IMR-90 (cell line): ENCODE results near the gene MAZ. TPM values are rescaled to one million over a fixed set of nuclear protein-coding genes. Genes with fewer than 3 reads are reported as not detected.

Experiments
- ATAC-seq: fragments of 200-7000 bp; cut with Tn5 transposase; 2 replicates; pipeline ENCODE4 v1.9.1; 2020; ENCODE audit warnings: low read depth, mild to moderate bottlenecking, moderate library complexity
- BruUV-seq: library from RNA; stranded (reverse); fragments of 400-500 nt; replicated peaks from 2 replicates; lab custom pipeline; 2021; lab: Mats Ljungman, UMichigan
- CTCF ChIA-PET: fragments of 300-600 bp; formaldehyde crosslinking; extraction: SDS; loops from one replicate; lab custom pipeline; 2021; ENCODE audit warnings: antibody characterized with exemption; lab: Yijun Ruan, JAX
- POLR2A ChIA-PET: fragments of 300-600 bp; sonication (Branson Sonifier 250); formaldehyde crosslinking; loops from one replicate; lab custom pipeline; 2022; ENCODE audit warnings: antibody characterized with exemption; ENCODE audit not compliant: unreplicated experiment; lab: Charles Lee
- DNase-seq: peaks from one replicate; pipeline ENCODE4 v3.0.0; 2013
- H2AFZ ChIP-seq: replicated peaks from 2 replicates; pipeline ENCODE3; 2013; ENCODE audit warnings: low read length, mild to moderate bottlenecking; ENCODE audit not compliant: poor library complexity
- H2AK5ac ChIP-seq: 2 replicates; pipeline ENCODE4 v1.6.1; 2013; ENCODE audit warnings: low read depth, low read length, inconsistent platforms
- H2AK9ac ChIP-seq: replicated peaks from 2 replicates; pipeline ENCODE3; 2013; ENCODE audit warnings: mild to moderate bottlenecking, low read depth, low read length, moderate library complexity; ENCODE audit not compliant: poor library complexity
- H2BK120ac ChIP-seq: 2 replicates; pipeline ENCODE4 v1.6.1; 2013; ENCODE audit warnings: low read depth, low read length, inconsistent platforms
- H2BK15ac ChIP-seq: 3 replicates; pipeline ENCODE4 v1.6.1; 2013; ENCODE audit warnings: low read depth, low read length, inconsistent platforms
- H2BK20ac ChIP-seq: 2 replicates; pipeline ENCODE4 v1.6.1; 2013; ENCODE audit warnings: low read depth, mild to moderate bottlenecking, inconsistent platforms, low read length, moderate library complexity
- H2BK5ac ChIP-seq: 2 replicates; pipeline ENCODE4 v1.6.1; 2013; ENCODE audit warnings: mild to moderate bottlenecking, low read depth, low read length, inconsistent platforms; ENCODE audit not compliant: poor library complexity, severe bottlenecking
- H3K14ac ChIP-seq: replicated peaks from 2 replicates; pipeline ENCODE4 v1.6.1; 2013; ENCODE audit warnings: low read depth, low read length, inconsistent platforms
- H3K18ac ChIP-seq: 2 replicates; pipeline ENCODE4 v1.6.1; 2013; ENCODE audit warnings: low read depth, low read length, control low read depth
- H3K23ac ChIP-seq: 2 replicates; pipeline ENCODE4 v1.6.1; 2013; ENCODE audit warnings: low read depth, low read length, inconsistent platforms
- H3K27ac ChIP-seq: 2 replicates; pipeline ENCODE4 v1.5.1; 2013; ENCODE audit warnings: mild to moderate bottlenecking, control low read depth, low read length; ENCODE audit not compliant: insufficient read depth
- H3K27me3 ChIP-seq: 2 replicates; pipeline ENCODE4 v1.6.1; 2013; ENCODE audit warnings: low read length; ENCODE audit not compliant: control insufficient read depth, insufficient read depth
- H3K36me3 ChIP-seq: 2 replicates; pipeline ENCODE4 v1.6.1; 2013; ENCODE audit warnings: low read length, mixed read lengths; ENCODE audit not compliant: control insufficient read depth, insufficient read depth
- H3K4ac ChIP-seq: 2 replicates; pipeline ENCODE4 v1.6.1; 2013; ENCODE audit warnings: low read depth, low read length, inconsistent platforms
- H3K4me1 ChIP-seq: 2 replicates; pipeline ENCODE4 v1.6.1; 2013; ENCODE audit warnings: low read length, mixed read lengths; ENCODE audit not compliant: control insufficient read depth, insufficient read depth
- H3K4me2 ChIP-seq: 2 replicates; pipeline ENCODE4 v1.6.1; 2013; ENCODE audit warnings: low read depth, mild to moderate bottlenecking, control low read depth, low read length, moderate library complexity
- H3K4me3 ChIP-seq: 2 replicates; pipeline ENCODE4 v1.5.1; 2013; ENCODE audit warnings: low read depth, mild to moderate bottlenecking, control low read depth, low read length, moderate library complexity; ENCODE audit not compliant: insufficient read depth
- H3K56ac ChIP-seq: 2 replicates; pipeline ENCODE4 v1.6.1; 2013; ENCODE audit warnings: low read length, inconsistent platforms; ENCODE audit not compliant: insufficient read depth; ENCODE audit errors: extremely low read depth
- H3K79me1 ChIP-seq, 2 experiments: 2 replicates each; pipeline ENCODE4 v1.6.1; 2013; ENCODE audit warnings: low read length in 2 of 2, inconsistent platforms in 1 of 2, low read depth in 1 of 2
- H3K9ac ChIP-seq: 2 replicates; pipeline ENCODE4 v1.6.1; 2013; ENCODE audit warnings: low read depth, low read length, control low read depth
- H3K9me1 ChIP-seq: 2 replicates; pipeline ENCODE4 v1.6.1; 2013; ENCODE audit warnings: low read length, inconsistent platforms; ENCODE audit not compliant: insufficient read depth
- H3K9me3 ChIP-seq: 2 replicates; pipeline ENCODE4 v1.6.1; 2013; ENCODE audit warnings: low read length; ENCODE audit not compliant: control insufficient read depth, insufficient read depth
- H4K20me1 ChIP-seq: 2 replicates; pipeline ENCODE4 v1.6.1; 2013; ENCODE audit warnings: low read length, inconsistent platforms; ENCODE audit not compliant: insufficient read depth
- H4K5ac ChIP-seq: 2 replicates; pipeline ENCODE4 v1.6.1; 2013; ENCODE audit warnings: mild to moderate bottlenecking, low read depth, low read length, control low read depth
- H4K8ac ChIP-seq, 2 experiments: 2 replicates each; pipeline ENCODE4 v1.6.1; 2013; ENCODE audit warnings: low read depth in 2 of 2, low read length in 2 of 2, control low read depth in 1 of 2, inconsistent platforms in 1 of 2
- H4K91ac ChIP-seq: 2 replicates; pipeline ENCODE4 v1.6.1; 2013; ENCODE audit warnings: low read depth, low read length, inconsistent platforms; ENCODE audit not compliant: insufficient read depth
- BHLHE40 ChIP-seq: fragments of 150-350 bp; IDR thresholded peaks from 2 replicates; pipeline ENCODE4 v1.6.1; 2016; ENCODE audit warnings: mild to moderate bottlenecking, low read depth, low read length
- CHD1 ChIP-seq: IDR thresholded peaks from 2 replicates; pipeline ENCODE4 v1.6.1; 2012; ENCODE audit warnings: low read depth, low read length, improper control_type of control experiment
- CTCF ChIP-seq: conservative IDR thresholded peaks from 2 replicates; pipeline ENCODE4 v1.5.1; 2012; ENCODE audit warnings: mild to moderate bottlenecking, low read depth, low read length, improper control_type of control experiment
- MAFK ChIP-seq: IDR thresholded peaks from 2 replicates; pipeline ENCODE4 v1.6.1; 2012; ENCODE audit warnings: low read depth, low read length, improper control_type of control experiment
- MAZ ChIP-seq: IDR thresholded peaks from 2 replicates; pipeline ENCODE4 v1.6.1; 2012; ENCODE audit warnings: low read depth, mild to moderate bottlenecking, low read length, improper control_type of control experiment, moderate library complexity, borderline replicate concordance
- MXI1 ChIP-seq: IDR thresholded peaks from 2 replicates; pipeline ENCODE4 v1.6.1; 2012; ENCODE audit warnings: low read depth, mild to moderate bottlenecking, low read length, moderate library complexity, borderline replicate concordance
- NFE2L2 ChIP-seq: fragments of 150-350 bp; IDR thresholded peaks from 2 replicates; pipeline ENCODE4 v1.6.1; 2016; ENCODE audit warnings: low read depth, mild to moderate bottlenecking, low read length
- POLR2A ChIP-seq: IDR thresholded peaks from 2 replicates; pipeline ENCODE4 v1.6.1; 2012; ENCODE audit warnings: mild to moderate bottlenecking, low read depth, low read length
- RCOR1 ChIP-seq: IDR thresholded peaks from 2 replicates; pipeline ENCODE4 v1.6.1; 2012; ENCODE audit warnings: mild to moderate bottlenecking, low read length, improper control_type of control experiment; ENCODE audit not compliant: insufficient replicate concordance
- RFX5 ChIP-seq: IDR thresholded peaks from 2 replicates; pipeline ENCODE4 v1.8.0; 2012; ENCODE audit warnings: low read depth, mild to moderate bottlenecking, low read length, moderate library complexity
- SMC3 ChIP-seq: fragments of 150-350 bp; IDR thresholded peaks from 2 replicates; pipeline ENCODE4 v1.6.1; 2016; ENCODE audit warnings: low read depth, mild to moderate bottlenecking, antibody characterized with exemption, low read length, moderate library complexity
- WGBS, 2 experiments: methylation state at CpG; one replicate each; pipeline versions ENCODE4 v1.1.5 to v1.1.7; 2013; ENCODE audit warnings: missing lambda C conversion rate in 2 of 2; ENCODE audit not compliant: insufficient read length in 1 of 2; ENCODE audit errors: extremely low coverage in 2 of 2; 5-methylcytosine and 5-hydroxymethylcytosine counted together
- dilution Hi-C: fragments of 300-500 bp; cut with HindIII; formaldehyde crosslinking; loops from one replicate; pipeline ENCODE4 v1.14.3; 2018; ENCODE audit warnings: low sequenced_read_pairs; ENCODE audit not compliant: unreplicated experiment
- in situ Hi-C: fragments of 300-500 bp; cut with MboI; formaldehyde crosslinking; loops from 3 replicates; pipeline ENCODE4 v1.14.3; 2019; ENCODE audit warnings: low sequenced_read_pairs, inconsistent platforms, mixed read lengths
- intact Hi-C: fragments of 100-400 bp; cut with micrococcal nuclease; formaldehyde crosslinking; loops from 2 replicates; pipeline ENCODE4 v1.10.0; 2022
- polyA plus RNA-seq, 3 experiments: library from polyadenylated mRNA; depleted of rRNA; stranded (reverse); fragments of >200 nt; gene quantifications; 2 replicates each; pipeline ENCODE4 v1.2.3, GENCODE V29; 2012; ENCODE audit warnings: low replicate concordance in 1 of 3
- total RNA-seq: library from RNA; depleted of rRNA; stranded (reverse); fragments of >200 nt; gene quantifications from 2 replicates; pipeline ENCODE4 v1.2.3, GENCODE V29; 2012

MAZ gene
- total and polyA plus RNA-seq, 2 of the 4 experiments (the other 2 are of a cell fraction), result 113 to 138 TPM

- H3K9me3 ChIP-seq, result no peaks in the 10 kb centered on the region
- no peak overlapping the region for H3K4me3 ChIP-seq
- no peak overlapping the region for H2AK9ac ChIP-seq
- BruUV-seq, result no TSS peak
- no peak overlapping the region for H2BK20ac ChIP-seq
- H4K8ac ChIP-seq, result no peak overlapping the region
- H3K27ac ChIP-seq, result no peak overlapping the region
- H4K91ac ChIP-seq, result no peak overlapping the region
- peaks cover 63% of the 10 kb centered on the region for H3K36me3 ChIP-seq
- H4K5ac ChIP-seq, result no peak overlapping the region
- H3K18ac ChIP-seq, result no peak overlapping the region
- dilution Hi-C loops (no loop called here), intact Hi-C loops (no loop called here), in situ Hi-C loops (no loop called here)
- no peak overlapping the region for H2BK5ac ChIP-seq
- no peak for TF ChIP-seq CTCF
- TF ChIP-seq POLR2A, result no peak
- TF ChIP-seq CHD1, result no peak
- no peak for TF ChIP-seq RFX5
- no peak for TF ChIP-seq RCOR1
- TF ChIP-seq MAFK, result no peak
- no peak for TF ChIP-seq NFE2L2
- TF ChIP-seq MXI1, result no peak
- no peak for TF ChIP-seq BHLHE40
- TF ChIP-seq SMC3, result no peak
- TF ChIP-seq MAZ, result no peak
- no peak overlapping the region for H3K14ac ChIP-seq
- DNase-seq (no peak), ATAC-seq (no peak)
- H2BK15ac ChIP-seq, result no peak overlapping the region
- H3K9me1 ChIP-seq, result peaks cover 12% of the 10 kb centered on the region
- H2AK5ac ChIP-seq, result no peak overlapping the region
- no peak overlapping the region for H3K9ac ChIP-seq
- H2BK120ac ChIP-seq, result no peak overlapping the region
- no peak overlapping the region for H3K4ac ChIP-seq
- no peak overlapping the region for H3K23ac ChIP-seq
- H3K27me3 ChIP-seq, result no peaks in the 10 kb centered on the region
- CTCF ChIA-PET, result no interaction called here
- peaks cover 3% of the 10 kb centered on the region for H3K4me1 ChIP-seq
- H3K56ac ChIP-seq, result no peak overlapping the region
- H4K20me1 ChIP-seq, result peaks cover 18% of the 10 kb centered on the region; the same call in 1 of the 2 replicates
- WGBS, 2 experiments, result 100% methylated on average over 1 of the region's 5 CpGs; no CpG with 5 or more reads in 1 of the 2 experiments
- H3K4me2 ChIP-seq, result no peak overlapping the region
- H2AFZ ChIP-seq, result no peak overlapping the region
- H3K79me1 ChIP-seq, result peaks cover 26 to 64% of the 10 kb centered on the region in 2 experiments
- POLR2A ChIA-PET, result no interaction called here
These were observed 27.8 kb downstream of the MAZ start for GRCh38 chr16:29834079-29834478.
